KOPT-K1 (cell line): ENCODE data around the gene OSBPL8.

Source experiments
- H3K27ac ChIP-seq: fragments of 200-600 bp; sonication (generic); 2 replicates; pipeline ENCODE4 v1.5.1; 2016; ENCODE audit warnings: antibody characterized with exemption, mild to moderate bottlenecking, low read depth, low read length; ENCODE audit not compliant: poor library complexity, severe bottlenecking
- H3K36me3 ChIP-seq: fragments of 200-600 bp; sonication (generic); 2 replicates; pipeline ENCODE4 v1.5.1; 2017; ENCODE audit warnings: antibody characterized with exemption, mild to moderate bottlenecking, low read length, moderate library complexity; ENCODE audit not compliant: insufficient read depth
- H3K9me3 ChIP-seq: fragments of 200-600 bp; sonication (generic); 2 replicates; pipeline ENCODE4 v1.5.1; 2017; ENCODE audit warnings: antibody characterized with exemption, low read length, mild to moderate bottlenecking; ENCODE audit not compliant: insufficient read depth, poor library complexity, severe bottlenecking

The OSBPL8 gene, protein sequence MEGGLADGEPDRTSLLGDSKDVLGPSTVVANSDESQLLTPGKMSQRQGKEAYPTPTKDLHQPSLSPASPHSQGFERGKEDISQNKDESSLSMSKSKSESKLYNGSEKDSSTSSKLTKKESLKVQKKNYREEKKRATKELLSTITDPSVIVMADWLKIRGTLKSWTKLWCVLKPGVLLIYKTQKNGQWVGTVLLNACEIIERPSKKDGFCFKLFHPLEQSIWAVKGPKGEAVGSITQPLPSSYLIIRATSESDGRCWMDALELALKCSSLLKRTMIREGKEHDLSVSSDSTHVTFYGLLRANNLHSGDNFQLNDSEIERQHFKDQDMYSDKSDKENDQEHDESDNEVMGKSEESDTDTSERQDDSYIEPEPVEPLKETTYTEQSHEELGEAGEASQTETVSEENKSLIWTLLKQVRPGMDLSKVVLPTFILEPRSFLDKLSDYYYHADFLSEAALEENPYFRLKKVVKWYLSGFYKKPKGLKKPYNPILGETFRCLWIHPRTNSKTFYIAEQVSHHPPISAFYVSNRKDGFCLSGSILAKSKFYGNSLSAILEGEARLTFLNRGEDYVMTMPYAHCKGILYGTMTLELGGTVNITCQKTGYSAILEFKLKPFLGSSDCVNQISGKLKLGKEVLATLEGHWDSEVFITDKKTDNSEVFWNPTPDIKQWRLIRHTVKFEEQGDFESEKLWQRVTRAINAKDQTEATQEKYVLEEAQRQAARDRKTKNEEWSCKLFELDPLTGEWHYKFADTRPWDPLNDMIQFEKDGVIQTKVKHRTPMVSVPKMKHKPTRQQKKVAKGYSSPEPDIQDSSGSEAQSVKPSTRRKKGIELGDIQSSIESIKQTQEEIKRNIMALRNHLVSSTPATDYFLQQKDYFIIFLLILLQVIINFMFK

DNA sequence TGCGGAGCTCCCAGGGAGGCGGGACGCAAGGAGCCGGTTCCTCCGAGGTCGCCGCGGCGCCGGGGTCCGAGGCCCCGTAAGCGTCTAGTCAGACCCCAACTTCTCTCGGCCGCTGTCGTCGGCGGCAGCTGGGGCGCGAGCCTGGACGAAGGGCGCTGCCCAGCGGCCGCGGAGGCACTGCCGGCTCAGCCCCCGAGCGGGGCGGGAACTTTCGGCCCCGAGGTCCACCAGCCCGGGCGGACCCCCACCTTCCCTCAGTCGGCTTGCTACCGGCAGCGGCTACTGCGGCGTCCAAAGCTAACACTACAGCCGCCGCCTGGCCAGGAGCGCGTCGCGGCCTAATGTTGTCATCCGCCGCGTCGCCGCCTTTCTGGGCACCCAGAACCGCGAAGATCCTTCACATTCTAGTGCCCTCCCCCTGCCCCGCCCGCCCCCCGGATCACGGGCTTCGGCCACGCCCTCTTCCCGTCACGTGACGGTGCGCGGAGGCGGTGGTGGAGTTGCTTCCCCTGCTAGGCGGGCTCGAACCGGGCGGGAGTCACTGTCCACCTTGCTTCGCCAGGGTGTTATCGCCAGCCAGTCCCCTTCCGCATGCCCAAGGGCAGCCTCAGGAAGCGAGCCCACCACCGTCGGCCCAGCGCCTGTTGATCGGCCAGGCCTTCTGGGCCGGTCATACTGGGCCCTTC lies at the start of gene OSBPL8:
Gene OSBPL8, minus strand, starts transcription at position 372 of the 686 bp plus-strand sequence. CDS start 72,220 bp downstream, outside the sequence.
- no peaks in the 10 kb centered on the region for H3K9me3 ChIP-seq
- H3K27ac ChIP-seq: peak within 1 kb of the TSS; percentile 90

DNA sequence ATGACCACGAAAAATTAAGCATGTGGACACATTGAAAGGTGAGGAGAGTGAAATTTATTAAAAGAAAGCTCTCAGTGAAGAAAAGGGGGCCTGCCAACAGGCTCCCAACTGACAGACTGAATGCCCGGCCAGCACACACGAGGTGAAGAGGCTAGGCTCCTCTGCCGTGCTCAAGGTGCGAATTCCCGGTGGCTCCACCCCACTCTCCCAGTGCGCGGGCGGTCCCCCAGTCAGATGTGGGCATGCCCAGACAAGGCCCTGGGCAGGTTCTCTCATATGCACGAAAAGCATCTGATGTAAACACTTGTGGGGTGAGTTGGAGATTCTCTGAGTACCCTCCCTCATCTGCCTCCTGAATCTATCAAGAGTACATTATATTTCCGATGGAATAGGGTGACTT lies 48.5 kb upstream of the OSBPL8 start:
- no peaks in the 10 kb centered on the region for H3K36me3 ChIP-seq
- H3K9me3 ChIP-seq: no peaks in the 10 kb centered on the region
- H3K27ac ChIP-seq: no peak overlapping the region

More for the DNA sequence above, at the start of gene OSBPL8:
- H3K36me3 ChIP-seq: no peaks in the 10 kb centered on the region; the same call in 1 of the 2 replicates

DNA sequence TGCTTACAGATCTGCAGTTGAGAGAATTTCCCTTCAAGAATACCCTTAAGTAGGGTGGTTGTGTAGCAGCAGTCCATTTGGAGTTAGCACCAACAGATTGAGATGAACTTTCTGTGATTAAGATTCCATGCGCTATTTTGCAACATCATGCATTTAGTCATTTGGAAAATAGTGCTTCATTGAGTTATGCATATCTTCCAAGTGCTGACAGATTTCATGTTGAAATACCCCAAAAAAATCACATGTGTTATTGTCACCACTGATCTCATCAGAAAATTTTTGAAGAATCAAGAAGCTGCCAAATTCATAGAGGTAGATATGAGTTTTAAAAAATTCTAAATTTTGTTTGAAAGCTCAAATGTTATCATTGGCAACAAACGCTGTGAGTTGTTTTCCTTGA lies 35.5 kb upstream of the OSBPL8 start:
- Histone ChIP-seq H3K9me3 (peaks cover 7% of the 10 kb centered on the region), H3K36me3 (no peaks in the 10 kb centered on the region), H3K27ac (no peak overlapping the region)

DNA sequence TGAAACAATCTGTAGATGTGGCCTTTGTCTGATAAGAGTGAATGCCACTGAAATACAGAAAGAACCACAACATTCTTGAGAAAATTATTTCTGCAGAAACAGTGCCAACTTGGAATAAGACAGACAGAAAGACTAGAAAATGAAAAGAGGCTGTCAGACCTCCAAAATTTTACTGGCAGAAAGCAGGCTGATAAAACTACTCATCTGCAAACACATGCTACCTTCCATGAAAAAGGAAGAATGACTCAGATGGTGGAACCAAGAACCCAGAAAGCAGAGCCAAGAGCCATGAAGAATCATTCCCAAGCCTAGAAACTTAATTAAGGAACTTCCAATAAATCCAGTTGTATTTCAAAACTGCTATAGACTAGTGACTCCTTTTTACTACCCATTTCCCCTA lies 31.9 kb upstream of the OSBPL8 start:
- Histone ChIP-seq H3K9me3 (peaks cover 7% of the 10 kb centered on the region), H3K27ac (no peak overlapping the region), H3K36me3 (no peaks in the 10 kb centered on the region)

DNA sequence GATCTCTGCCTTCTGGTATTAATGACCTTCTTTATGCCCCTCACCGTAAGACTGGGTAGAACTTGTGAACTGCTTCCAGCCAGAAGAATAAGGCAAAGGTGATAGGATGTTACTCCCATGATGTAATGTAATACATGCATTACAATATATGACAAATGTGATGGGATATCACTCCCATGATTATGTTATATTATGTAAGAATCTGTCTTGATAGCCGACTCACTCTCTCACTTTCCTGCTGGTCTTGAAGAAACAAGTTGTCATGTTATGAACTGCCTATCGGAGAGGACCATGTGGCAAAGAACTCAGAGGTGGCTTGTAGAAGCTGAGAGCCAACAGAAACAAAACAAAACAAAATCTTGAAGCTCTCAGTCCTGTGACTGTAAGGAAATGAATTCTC lies 30.6 kb upstream of the OSBPL8 start:
- Histone ChIP-seq H3K36me3 (no peaks in the 10 kb centered on the region), H3K9me3 (peaks cover 7% of the 10 kb centered on the region), H3K27ac (no peak overlapping the region)

DNA sequence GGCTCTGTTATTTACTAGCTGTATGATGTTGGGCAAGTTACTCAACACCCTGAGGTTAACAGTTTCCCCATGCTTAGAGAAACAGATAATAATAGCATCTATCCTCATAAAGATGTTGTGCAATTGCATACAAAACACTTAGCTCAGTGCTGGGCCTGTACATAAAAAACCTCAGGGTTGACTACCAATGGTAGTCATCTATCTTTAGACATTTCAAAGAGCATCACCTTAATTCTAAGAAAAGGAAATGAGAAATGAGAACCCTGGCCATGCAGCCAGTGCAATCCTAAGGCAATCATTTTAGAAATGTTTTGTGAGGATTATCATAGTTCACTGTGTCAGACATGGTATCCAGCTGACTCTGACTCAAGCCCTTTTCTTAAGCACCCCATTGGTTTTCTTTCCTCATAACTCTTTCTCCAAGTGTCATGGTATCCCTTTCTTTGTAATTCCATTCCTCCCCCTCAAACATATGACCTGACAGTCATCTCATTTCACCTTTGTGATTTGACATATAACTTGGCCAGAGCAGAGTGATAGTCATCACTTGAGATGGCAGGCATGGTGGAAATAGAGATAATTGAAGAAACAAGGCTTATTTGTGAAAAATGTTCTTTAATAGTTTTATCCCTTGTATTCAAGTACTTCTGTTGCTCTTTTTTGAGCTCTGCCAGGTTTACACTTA lies 29.5 kb upstream of the OSBPL8 start:
- Histone ChIP-seq H3K36me3 (no peaks in the 10 kb centered on the region), H3K9me3 (peaks cover 7% of the 10 kb centered on the region), H3K27ac (no peak overlapping the region)

DNA sequence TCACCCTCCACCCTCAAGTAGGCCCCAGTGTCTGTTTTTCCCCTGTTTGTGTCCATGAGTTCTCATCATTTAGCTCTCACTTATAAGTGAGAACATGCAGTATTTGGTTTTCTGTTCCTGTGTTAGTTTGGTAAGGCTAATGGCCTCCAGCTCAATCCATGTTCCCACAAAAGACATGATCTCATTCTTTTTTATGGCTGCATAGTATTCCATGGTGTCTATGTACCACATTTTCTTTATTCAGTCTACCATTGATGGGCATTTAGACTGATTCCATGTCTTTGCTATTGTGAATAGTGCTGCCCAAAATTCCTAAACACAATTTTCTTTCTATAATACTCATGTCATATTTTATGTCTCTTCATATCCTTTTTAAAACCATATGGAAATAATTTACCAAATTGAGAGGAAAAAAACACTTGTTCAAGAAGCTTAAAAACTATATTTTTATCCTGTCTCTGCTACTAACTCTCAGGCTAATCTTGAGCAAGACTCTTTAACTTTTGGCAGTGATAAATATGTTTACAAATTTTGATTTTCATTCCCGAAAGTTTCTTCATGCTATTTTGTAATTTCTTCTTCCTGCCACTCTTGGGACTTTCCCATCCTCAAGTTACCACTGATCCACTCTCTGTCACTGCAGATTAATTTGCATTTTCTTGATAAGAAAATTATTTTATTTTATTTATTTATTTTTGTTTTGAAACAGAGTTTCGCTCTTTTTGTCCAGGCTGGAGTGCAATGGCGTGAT lies 28.0 kb upstream of the OSBPL8 start:
- peaks cover 7% of the 10 kb centered on the region for H3K9me3 ChIP-seq
- no peak overlapping the region for H3K27ac ChIP-seq
- H3K36me3 ChIP-seq: no peaks in the 10 kb centered on the region

DNA sequence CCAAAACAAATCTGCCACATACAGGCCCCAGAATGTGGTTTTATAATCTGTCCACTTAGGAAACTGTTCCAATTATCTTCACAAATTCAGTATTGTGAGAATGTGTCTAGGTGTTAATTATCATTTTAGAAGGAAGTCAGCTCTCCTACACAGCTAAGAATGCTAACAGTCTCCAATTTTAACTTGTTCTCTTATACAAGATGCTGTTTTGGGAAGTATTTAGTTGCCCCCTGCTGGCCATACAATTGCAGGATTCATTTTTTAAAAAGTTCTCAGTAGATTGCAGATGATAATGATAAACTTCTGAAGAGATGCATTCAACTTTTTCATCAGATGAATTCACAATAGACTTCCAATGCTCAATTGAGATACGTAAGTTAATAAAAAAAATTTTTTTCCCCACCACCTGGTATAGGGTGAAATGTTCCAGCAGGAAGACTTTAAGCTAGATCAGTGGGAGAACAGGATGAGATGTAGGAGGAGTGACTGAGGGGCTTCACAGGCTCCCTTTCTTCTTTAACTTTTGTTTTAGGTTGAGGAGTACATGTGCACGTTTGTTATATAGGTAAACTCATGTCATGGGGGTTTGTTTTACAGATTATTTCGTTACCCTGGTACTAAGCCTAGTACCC lies 27.3 kb upstream of the OSBPL8 start:
- Histone ChIP-seq H3K36me3 (no peaks in the 10 kb centered on the region), H3K9me3 (peaks cover under 1% of the 10 kb centered on the region), H3K27ac (no peak overlapping the region)

DNA sequence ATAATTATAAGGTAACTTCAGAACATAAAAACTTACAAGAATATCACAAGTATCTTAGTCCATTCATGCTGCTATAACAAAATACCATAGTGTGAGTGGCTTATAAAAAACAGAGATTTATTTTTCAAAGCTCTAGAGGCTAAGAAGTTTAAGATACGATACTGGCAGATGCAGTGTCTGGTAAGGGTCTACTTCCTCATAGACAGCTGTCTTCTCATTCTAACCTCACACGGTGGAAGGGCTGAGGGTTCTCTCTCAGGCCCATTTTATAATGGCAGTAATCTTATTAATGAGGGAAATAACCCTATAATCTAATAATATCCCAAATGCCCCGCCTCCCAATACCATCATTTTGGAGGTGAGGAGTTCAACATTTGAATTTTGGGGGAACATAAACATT lies 23.7 kb upstream of the OSBPL8 start:
- Histone ChIP-seq H3K27ac (no peak overlapping the region), H3K36me3 (no peaks in the 10 kb centered on the region), H3K9me3 (peaks cover 4% of the 10 kb centered on the region)

DNA sequence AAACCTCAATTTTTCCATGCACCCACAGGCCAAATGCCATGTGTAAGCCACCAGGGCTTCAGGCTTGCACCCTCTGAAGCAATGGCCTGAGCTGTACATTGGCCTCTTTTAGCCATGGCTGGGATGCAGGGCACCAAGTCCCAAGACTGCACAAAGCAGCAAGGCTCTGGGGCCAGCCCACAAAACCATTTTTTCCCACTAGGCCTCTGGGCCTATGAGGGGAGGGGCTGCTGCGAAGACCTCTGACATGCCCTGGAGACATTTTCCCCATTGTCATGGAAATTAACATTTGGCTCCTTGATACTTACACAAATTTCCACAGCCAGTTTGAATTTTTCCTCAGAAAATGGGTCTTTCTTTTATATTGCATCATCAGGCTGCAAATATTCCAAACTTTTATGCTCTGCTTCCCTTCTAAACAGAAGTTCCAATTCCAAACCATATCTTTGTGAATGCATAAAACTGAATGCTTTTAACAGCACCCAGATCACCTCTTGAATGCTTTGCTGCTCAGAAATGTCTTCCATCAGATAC lies 14.3 kb upstream of the OSBPL8 start:
- Histone ChIP-seq H3K36me3 (no peaks in the 10 kb centered on the region), H3K27ac (no peak overlapping the region), H3K9me3 (peaks cover 21% of the 10 kb centered on the region)

DNA sequence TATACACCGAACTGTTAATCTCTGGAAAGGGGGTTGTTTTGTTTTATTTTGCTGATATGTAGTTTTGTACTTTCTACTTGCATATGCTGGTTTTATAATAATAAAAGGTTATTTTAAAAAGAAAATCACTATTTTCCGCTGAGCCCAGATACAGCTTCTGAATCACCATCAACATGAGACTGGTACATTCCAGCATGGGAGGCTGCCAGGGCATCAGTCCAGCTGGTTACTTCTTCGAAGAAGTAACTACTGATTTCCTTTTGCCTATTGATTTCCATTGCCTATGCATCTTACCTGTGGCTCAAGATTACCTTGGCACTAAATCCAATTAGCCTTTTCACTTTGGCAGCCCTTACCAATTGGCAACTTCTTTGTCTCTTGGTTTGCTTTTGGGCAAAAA lies 11.7 kb upstream of the OSBPL8 start:
- no peaks in the 10 kb centered on the region for H3K36me3 ChIP-seq
- H3K27ac ChIP-seq: no peak overlapping the region
- peaks cover 18% of the 10 kb centered on the region for H3K9me3 ChIP-seq

DNA sequence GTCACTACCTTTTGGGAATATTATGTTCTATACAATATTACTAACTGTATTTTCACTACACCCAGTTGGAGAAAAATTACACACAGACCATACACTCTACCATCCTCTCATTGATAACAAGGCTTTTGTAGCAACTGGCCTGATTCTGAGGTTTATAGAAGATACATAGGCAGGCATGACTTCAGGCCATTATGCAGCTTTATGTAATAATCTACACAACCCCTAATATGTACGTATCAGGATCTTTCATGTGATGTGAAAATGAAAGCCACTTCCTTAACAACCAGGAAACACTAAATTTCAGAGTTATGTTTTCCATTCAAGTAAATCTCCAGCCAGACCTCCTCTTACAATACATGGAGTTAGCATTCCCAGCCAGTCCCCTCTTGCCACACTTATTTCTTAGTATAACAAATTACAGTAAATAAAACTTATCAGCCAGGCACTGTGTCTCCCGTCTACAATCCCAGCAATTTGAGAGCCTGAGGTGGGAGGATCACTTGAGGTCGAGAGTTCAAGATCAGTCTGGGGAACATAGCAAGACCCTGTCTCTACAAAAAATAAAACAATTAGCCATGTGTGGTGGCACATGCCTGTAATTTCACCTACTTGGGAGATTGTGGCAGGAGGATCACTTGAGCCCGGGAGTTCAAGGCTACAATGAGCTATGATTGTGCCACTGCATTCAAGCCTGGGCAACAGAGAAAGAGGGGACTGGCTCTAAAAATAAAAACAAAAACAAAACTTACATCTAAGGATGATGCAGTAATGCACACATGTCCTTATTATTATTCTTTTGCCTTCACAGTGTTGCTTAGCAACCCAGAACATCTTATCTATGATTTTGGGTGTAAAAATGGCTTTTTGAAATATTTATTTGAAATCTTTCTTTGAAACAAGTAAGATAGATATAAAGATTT lies 10.4 kb upstream of the OSBPL8 start:
- Histone ChIP-seq H3K36me3 (no peaks in the 10 kb centered on the region), H3K27ac (no peak overlapping the region), H3K9me3 (peaks cover 18% of the 10 kb centered on the region)
